T-helper 9 cell (primary cell): ENCODE measurements around the gene MYO3A.

Experiments used
- DNase-seq: peaks from one replicate; pipeline ENCODE4 v3.0.0-alpha.2; 2020
- total RNA-seq, 2 donors: gene quantifications; one replicate each; lab custom pipeline; 2026; lab: John Stamatoyannopoulos, UW

Gene MYO3A
- 0 to 0.07 reads per million in 2 donors for total RNA-seq

- no peak for DNase-seq
Observed at GRCh38 chr10:25933653-25934608, at the start of gene MYO3A. Gene MYO3A (plus strand): TSS chr10:25934229. CDS start chr10:25952111, 17,882 bp downstream.

- no peak for DNase-seq
Observed at GRCh38 chr10:25888627-25889026, 45.4 kb upstream of the MYO3A start.

GRCh38 chr10:25890995-25891394 is 43.0 kb upstream of the MYO3A start:
- DNase-seq, result no peak

- DNase-seq, result no peak
Observed at GRCh38 chr10:25895856-25896255, 38.2 kb upstream of the MYO3A start.

- DNase-seq, result no peak
Observed at GRCh38 chr10:25896421-25896820, 37.6 kb upstream of the MYO3A start.

GRCh38 chr10:25899304-25899703 is 34.7 kb upstream of the MYO3A start:
- no peak for DNase-seq

- DNase-seq, result no peak
Observed at GRCh38 chr10:25901199-25901598, 32.8 kb upstream of the MYO3A start.

GRCh38 chr10:25902002-25902401 is 32.0 kb upstream of the MYO3A start:
- DNase-seq, result no peak

GRCh38 chr10:25907261-25907660 is 26.8 kb upstream of the MYO3A start:
- DNase-seq, result no peak

GRCh38 chr10:25912866-25913265 is 21.2 kb upstream of the MYO3A start:
- DNase-seq, result no peak

GRCh38 chr10:25914776-25915175 is 19.3 kb upstream of the MYO3A start:
- DNase-seq, result no peak

GRCh38 chr10:25934621-25935139 is 651 bp downstream of the MYO3A start:
- no peak for DNase-seq

- no peak for DNase-seq
Observed at GRCh38 chr10:25938405-25938804, 4.4 kb downstream of the MYO3A start.

GRCh38 chr10:25944771-25945170 is 10.7 kb downstream of the MYO3A start:
- DNase-seq, result no peak

- DNase-seq, result no peak
Observed at GRCh38 chr10:25952857-25953256, 18.8 kb downstream of the MYO3A start.

GRCh38 chr10:25954851-25955250 is 20.8 kb downstream of the MYO3A start:
- no peak for DNase-seq

GRCh38 chr10:25959540-25960232 is 25.7 kb downstream of the MYO3A start:
- DNase-seq, result no peak

GRCh38 chr10:25965584-25965983 is 31.6 kb downstream of the MYO3A start:
- no peak for DNase-seq

- no peak for DNase-seq
Observed at GRCh38 chr10:25966844-25967243, 32.8 kb downstream of the MYO3A start.

- no peak for DNase-seq
Observed at GRCh38 chr10:25972631-25973030, 38.6 kb downstream of the MYO3A start.

- no peak for DNase-seq
Observed at GRCh38 chr10:25974897-25975459, 40.9 kb downstream of the MYO3A start.

GRCh38 chr10:25978771-25979170 is 44.7 kb downstream of the MYO3A start:
- no peak for DNase-seq

GRCh38 chr10:25982107-25982506 is 48.1 kb downstream of the MYO3A start:
- no peak for DNase-seq
